ENCODE measurements around the gene ZNF385A.

DNA sequence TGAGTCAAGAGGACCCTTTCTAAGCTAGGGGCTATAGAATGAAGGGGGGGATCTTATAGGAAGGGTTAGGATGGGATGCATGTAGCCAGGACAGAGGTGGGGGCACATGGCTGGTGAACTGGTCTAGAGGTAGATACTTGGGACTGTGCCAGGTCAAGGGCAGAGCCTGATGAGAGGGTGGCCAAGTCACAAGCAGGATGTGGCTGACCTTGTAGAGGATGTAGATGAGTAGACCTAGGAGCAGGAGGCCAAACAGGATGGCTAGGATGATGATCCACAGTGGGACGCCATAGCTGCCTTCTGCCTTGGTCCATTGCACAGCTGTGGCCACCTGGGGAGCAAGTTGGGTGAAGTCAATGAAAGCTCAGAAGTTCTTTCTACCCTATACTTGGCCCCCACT, 12.6 kb upstream of the ZNF385A start:
- no peak for TF ChIP-seq EZH2 (IDR thresholded peaks at IDR 0.05; ENCODE audit: borderline replicate concordance, low read length)
- TF ChIP-seq, protein P1, sequence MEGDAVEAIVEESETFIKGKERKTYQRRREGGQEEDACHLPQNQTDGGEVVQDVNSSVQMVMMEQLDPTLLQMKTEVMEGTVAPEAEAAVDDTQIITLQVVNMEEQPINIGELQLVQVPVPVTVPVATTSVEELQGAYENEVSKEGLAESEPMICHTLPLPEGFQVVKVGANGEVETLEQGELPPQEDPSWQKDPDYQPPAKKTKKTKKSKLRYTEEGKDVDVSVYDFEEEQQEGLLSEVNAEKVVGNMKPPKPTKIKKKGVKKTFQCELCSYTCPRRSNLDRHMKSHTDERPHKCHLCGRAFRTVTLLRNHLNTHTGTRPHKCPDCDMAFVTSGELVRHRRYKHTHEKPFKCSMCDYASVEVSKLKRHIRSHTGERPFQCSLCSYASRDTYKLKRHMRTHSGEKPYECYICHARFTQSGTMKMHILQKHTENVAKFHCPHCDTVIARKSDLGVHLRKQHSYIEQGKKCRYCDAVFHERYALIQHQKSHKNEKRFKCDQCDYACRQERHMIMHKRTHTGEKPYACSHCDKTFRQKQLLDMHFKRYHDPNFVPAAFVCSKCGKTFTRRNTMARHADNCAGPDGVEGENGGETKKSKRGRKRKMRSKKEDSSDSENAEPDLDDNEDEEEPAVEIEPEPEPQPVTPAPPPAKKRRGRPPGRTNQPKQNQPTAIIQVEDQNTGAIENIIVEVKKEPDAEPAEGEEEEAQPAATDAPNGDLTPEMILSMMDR (IDR thresholded peaks at IDR 0.05; ENCODE audit: low read length): no peak
